HG03095 (cell line): ENCODE results near the gene GOLGA6D.
"Not testable (repeated sequence)": the region's sequence is repeated elsewhere in the genome, so short reads cannot be mapped to it uniquely, and the experiment has no call there.

Experiments used
- ATAC-seq: cut with Tn5 transposase; IDR thresholded peaks from one replicate; pipeline ENCODE4 v1.9.1; 2021; ENCODE audit warnings: moderate library complexity; ENCODE audit not compliant: unreplicated experiment

The GOLGA6D gene

DNA sequence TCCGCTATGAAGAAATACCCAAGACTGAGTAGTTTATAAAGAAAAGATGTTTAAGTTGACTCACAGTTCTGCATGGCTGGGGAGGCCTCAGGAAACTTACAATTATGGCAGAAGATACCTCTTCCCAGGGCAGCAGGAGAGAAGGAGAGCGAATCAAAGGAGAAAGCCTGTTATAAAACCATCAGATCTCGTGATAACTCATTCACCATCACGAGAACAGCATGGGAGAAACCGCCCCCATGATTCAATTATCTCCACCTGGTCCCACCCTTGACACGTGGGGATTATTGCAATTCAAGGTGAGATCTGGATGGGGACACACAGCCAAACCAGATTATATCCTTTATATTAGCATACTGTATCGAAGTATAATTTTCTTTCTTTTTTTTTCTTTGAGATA lies 49.5 kb downstream of the GOLGA6D start:
- not testable (repeated sequence) for ATAC-seq

DNA sequence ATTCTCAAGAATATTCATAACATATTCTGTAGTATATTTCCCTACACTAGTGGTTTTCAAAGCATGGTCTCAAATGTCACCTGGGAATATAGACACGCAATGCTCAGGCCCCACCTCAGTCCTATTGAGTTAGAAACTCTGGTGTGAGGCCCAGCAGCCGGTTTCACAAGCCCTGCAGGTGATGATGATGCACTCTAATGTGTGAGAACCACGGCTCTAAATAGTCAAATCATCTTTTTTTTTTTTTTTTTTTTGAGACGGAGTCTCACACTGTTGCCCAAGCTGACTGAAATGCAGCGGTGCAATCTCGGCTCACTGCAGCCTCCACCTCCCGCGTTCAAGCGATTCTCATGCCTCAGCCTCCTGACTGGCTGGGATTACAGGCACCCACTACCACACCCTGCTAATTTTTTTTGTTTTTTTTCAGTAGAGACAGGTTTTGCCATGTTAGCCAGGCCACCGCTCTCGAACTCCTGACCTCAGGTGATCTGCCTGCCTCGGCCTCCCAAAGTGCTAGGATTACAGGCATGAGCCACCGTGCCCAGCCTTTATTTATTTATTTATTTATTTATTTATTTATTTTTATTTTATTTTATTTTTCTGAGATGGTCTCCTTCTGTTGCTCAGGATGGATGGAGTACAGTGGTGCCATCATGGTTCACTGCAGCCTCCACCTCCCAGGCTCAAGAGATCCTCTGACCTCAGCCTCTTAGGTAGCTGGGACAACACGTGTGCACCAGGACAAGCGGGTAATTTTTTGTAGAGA lies 51.2 kb downstream of the GOLGA6D start:
- ATAC-seq: not testable (repeated sequence)

DNA sequence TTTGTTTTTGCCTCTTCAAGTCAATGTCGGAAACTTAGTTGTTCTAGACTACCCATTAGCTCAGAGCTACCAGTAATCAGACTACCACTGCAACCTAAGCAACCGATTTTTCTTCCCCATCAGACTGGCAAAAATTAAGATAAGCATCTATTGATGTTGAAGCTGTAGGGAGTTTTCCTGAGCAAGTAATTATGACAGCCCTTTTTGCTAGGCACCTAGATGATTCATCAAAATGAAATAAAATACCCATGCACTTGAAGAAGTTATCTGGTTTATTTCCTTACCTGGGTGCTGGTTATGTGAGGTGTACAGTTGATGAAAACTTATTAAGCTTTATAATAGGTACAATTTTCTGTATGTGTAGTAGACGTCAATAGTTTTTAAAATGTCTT lies 52.7 kb downstream of the GOLGA6D start:
- no peak for ATAC-seq

DNA sequence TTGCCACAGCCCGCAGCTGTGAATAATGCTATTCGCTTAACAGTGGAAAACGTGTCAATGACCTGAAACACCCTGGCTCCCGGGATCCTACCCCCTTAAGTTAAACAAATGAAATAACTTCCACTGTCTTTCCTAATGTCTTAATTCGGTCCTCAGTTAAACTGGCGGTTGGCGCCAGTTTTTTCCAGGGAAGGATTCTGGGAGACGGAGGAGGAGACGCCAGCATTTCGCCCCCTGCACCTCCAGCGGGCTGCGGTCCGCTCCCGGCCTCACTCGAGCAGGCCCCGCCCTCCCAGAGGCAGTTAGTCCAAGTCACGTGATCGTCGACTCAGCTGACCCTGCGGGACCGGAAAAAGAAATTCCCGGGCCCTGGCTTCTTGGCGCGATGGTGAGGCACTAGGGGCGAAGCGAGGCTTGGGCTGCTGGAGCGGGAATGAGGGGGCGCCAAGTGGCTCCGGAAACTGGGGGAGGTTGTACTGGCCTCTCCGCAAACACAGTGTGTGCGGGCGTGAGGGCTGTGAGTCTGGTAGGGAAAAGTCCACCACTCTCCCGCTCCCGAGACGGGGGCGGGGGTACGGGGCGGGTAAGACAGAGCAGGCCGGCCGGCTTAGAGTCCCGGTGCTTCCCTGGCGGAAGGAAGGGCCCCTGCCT lies 53.2 kb downstream of the GOLGA6D start, which contains the start of gene COMMD4:
Gene COMMD4 (plus strand): TSS at position 359 of the 651 bp plus-strand sequence. CDS start 27 bp downstream, at position 386.
- no peak for ATAC-seq

DNA sequence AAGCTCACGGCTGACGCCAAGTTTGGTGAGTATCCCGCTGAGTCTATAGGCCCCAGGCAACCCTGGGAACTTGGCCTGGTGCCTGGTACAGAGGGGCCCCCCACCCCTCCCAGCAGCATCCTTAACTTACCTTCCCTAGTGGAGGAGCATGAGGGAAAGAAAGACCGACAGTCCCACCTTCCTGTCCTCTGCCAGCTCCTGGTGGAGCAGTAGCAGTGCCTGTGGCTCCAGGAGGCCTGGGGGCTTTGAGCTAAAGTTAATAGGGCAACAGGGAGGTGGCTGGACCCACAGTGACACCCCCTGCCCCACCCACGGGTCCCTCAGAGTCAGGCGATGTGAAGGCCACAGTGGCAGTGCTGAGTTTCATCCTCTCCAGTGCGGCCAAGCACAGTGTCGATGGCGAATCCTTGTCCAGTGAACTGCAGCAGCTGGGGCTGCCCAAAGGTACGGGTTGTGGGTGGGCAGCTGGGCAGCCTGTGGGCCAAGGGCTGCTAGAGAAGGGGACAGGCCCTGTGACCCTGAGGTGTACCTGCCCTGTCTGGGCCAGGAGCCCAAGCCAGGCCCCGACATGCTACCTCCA lies 56.1 kb downstream of the GOLGA6D start:
- ATAC-seq: no peak

DNA sequence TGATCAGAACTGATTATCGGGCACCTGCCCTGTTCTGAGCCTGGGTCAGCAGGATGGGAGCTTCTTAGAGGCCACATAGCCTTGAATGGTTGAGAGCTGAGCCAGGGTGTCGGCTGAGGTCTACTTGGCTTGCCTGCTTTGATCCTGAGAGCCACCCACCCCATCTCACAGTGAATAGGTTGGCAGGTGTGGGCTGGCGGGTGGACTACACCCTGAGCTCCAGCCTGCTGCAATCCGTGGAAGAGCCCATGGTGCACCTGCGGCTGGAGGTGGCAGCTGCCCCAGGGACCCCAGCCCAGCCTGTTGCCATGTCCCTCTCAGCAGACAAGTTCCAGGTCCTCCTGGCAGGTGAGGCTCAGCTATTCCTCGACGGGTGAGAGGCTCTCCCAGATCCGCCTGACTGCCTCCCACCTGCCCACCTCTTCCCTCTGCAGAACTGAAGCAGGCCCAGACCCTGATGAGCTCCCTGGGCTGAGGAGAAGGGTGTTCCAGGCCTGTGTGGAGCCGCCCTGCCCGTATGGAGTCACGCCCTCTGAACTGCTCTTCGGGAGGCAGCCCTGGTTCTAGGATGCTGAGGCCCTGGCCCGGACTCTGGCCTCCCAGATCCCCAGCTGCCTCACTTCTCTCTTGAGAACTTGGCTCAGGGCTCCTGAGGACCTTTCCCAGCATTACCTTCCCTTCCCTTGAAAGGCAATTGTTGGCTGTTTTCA lies 57.1 kb downstream of the GOLGA6D start:
- ATAC-seq: no peak

DNA sequence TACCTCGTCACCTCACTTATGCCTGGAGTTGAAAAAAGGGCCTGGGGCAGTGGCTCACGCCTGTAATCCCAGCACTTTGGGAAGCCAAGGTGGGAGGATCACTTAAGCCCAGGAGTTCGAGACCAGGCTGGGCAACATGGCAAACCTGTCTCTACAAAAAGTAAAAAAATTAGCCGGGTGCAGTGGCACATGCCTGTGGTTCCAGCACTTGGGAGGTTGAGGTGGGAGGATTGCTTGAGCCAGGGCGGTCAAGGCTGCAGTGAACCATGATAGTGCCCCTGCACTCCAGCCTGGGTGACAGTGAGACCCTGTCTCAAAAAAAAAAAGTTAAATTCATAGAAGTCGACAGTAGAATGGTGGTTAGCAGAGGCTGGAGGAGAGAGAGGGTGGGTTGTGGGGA lies 59.6 kb downstream of the GOLGA6D start:
- no peak for ATAC-seq

DNA sequence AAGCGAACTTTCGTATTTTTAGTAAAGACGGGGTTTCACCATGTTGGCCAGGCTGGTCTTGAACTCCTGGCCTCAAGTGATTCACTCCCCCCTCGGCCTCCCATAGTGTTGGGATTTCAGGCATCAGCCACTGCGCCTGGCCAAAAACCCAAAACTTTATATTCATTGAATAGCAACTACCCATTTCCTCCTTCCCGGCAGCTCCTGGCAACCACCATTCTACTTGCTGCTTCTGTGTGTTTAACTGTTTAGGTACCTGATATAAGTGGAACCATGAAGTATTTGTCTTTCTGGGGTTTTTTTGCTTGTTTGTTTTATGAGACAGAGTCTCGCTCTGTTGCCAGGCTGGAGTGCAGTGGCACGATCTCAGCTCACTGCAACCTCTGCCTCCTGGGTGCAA lies 61.3 kb downstream of the GOLGA6D start:
- not testable (repeated sequence) for ATAC-seq
